ENCODE measurements around the gene CCDC177.

DNA sequence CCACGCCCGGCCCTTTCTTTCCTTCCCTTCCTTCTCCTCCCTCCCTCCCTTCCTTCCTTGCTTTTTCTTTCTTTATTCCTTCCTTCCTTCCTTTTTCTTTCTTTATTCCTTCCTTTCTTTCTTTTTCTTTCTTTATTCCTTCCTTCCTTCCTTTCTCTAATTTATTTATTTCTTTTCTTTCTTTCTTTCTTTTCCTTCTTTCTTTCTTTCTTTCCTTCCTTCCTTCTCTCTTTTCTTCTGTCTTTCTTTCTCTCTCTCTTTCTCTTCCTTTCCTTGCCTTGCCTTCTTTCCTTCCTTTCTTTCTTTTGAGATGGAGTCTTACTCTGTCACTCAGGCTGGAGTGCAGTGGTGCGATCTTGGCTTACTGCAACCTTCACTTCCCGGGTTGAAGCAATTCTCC lies 15.9 kb downstream of the CCDC177 start:
- no peak for TF ChIP-seq POLR2A (IDR thresholded peaks at IDR 0.05)
- TF ChIP-seq, protein P1, sequence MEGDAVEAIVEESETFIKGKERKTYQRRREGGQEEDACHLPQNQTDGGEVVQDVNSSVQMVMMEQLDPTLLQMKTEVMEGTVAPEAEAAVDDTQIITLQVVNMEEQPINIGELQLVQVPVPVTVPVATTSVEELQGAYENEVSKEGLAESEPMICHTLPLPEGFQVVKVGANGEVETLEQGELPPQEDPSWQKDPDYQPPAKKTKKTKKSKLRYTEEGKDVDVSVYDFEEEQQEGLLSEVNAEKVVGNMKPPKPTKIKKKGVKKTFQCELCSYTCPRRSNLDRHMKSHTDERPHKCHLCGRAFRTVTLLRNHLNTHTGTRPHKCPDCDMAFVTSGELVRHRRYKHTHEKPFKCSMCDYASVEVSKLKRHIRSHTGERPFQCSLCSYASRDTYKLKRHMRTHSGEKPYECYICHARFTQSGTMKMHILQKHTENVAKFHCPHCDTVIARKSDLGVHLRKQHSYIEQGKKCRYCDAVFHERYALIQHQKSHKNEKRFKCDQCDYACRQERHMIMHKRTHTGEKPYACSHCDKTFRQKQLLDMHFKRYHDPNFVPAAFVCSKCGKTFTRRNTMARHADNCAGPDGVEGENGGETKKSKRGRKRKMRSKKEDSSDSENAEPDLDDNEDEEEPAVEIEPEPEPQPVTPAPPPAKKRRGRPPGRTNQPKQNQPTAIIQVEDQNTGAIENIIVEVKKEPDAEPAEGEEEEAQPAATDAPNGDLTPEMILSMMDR (IDR thresholded peaks at IDR 0.05): no peak

Data from right lobe of liver (tissue), 4 donors.